Glomerular endothelial cell (primary cell): ENCODE data around the gene AKT1. TPM values are rescaled to one million over a fixed set of nuclear protein-coding genes. Genes with fewer than 3 reads are reported as not detected.

ENCODE experiments used
- DNase-seq: peaks from one replicate; pipeline ENCODE4 v3.0.0-alpha.2; 2011; ENCODE audit warnings: low read depth, low spot score; ENCODE audit errors: extremely low read depth
- total RNA-seq: library from RNA; depleted of rRNA; stranded (reverse); fragments of >200 nt; gene quantifications from 2 replicates; pipeline ENCODE4 v1.2.3, GENCODE V29; 2015

AKT1 gene
- total RNA-seq, 1 donor from 2014 or later, result 143 TPM

DNA sequence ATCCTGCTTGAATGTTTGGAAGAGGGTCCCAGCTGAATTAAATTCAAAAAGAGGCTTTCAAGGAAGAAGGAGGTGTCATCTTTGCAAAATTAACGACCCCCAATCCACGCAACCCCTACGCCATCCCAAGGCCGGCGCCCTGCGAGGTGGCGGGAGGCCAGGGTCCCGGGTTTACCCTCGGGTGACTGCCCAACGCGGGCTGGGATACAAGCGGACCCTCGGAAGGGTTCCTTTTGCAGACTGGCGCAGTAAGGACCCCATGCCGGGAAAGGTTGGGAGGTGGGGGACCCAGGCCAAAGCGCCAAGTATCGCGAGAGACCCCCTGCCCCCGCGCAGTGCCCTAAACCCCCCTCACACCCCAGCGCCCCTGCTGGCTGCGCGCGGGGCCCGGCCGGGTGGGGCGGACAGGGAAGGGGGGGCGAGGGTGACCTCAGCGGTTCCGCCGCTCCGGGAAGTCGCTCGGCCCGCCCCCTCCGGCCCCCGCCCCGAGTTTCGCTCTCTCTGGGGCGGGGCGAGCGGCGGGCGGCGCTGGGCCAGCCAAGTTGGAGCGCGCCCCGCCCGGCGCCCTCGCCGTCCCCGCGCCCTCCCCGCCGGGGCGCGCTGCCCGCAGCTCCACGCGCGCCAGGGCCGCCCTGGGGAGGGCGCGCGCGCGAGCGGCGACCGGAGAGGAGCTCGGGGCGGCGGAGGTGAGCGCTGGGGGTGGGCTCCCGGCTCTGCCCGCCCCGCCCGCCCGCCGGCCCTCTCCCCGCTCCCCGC, 4.6 kb upstream of the AKT1 start:
- no peak for DNase-seq

DNA sequence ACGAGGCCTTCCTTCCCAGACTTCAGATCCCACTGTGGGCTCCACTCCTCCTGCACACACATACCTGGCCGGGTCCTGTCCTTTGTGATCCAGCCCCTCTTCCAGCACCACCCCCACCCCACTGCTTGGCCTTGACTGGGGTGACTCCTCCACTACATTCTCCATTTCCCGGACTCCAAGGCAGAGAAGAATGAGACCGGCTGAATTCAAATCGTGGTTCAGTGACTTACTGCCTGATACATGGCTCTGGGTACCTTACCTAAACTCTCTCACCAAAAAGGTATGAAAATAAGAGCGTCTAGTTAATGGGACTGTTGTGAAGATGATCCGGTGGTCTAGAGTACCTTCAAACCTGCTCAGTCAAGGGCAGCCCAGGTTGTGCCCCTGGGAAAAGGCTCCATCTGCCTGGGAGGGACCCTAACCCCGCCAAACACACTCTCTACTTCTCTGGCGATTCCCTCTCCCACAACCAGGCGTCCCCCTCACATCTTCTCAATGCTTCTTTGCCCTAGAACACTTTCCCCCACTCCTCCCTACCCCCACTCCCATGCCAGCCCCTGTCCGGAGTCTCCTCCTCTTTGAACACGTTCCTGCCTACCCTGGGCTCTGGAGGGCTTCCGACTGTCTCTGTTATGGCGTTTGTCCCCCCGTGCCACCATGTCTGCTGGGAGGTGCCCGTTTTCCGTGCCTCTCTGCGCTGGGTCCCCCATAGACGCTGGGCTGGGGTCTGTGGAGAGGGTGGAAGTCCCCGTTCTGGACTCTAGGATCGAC, 3.9 kb upstream of the AKT1 start:
- DNase-seq, result no peak

GRCh38 chr14:104798300-104799243, 3.0 kb upstream of the AKT1 start:
- no peak for DNase-seq

GRCh38 chr14:104797115-104798044, 1.8 kb upstream of the AKT1 start:
- no peak for DNase-seq

GRCh38 chr14:104796687-104797081, 1.1 kb upstream of the AKT1 start:
- no peak for DNase-seq

DNA sequence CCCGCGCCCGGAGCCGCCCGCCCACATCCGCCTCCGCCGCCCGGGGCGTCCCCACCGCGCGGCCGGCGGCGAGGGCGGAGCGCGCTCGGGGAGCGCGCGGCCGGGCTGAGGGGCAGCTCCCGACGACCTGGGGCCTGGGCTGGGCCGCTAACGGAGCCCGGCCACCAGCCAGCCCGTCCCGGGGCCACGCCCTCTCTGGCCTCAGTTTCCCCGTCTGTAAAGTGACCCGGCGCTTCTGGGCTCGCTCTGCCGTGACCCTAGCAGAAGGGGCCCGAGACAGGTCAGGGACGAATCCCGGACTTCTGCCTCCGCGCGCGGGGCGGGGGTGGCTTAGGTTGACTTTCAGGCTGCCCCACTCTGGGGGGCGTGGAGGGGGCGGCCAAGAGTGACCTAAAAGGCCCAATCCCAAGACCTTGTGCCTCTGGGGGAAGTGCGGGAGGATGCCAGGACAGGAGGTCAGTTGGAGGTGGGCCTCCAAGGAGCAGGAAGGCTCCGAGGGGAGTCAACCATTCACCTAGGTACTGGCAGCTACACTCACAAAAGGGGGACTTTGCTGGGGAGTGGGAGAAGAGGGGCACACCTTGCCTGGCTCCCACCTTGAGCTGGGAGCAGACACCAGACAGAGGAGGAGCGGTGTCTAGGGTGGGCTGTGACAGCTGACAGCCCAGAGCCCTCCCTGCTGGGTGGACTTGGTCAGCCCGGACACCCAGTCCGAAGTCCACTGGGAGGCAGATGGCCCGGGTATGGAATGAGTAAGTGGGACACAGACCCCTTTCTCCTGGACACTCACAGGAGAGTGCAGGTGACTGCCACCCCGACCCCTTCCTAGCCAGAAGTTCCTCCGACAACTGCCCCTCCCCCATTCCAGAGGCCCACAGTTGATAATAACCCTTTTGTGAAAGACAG, 486 bp upstream of the AKT1 start:
- DNase-seq, result no peak

DNA sequence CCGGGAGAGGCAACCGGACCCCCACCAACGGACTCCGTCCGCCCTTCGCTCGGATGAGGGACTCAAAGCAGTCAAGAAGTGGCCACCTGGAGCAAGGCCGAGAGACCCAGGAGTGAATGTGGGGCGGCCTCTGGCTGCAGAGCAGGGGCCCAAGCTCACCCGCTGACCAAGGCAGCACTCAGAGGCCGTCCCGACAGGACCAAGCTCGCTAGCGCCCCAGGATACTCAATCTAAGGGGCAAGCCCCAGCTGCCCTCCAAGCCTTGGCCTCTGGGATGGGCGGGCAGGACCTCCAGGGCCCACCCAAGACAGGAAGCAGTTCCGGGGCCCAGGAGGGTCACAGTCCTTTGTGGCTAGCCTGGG, 936 bp downstream of the AKT1 start:
- no peak for DNase-seq

DNA sequence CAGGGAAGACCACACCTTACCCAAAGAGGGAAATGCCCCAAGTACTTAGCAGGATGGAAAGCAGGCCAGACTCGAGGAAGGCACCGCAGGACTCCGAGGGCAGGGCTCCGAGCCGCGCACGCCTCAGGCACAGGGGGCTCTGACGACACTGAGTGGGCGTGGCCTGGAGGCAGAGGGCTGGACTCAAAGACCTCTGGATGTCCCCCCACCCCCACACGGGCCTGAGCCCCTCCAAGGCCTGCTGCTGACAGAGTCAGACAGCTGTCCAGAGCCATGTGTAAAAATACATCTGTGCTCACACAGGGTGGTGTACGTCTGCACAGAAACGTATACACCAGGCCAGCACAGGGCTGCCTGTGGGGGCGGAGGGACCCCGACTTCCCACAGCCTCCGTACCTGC, 1.4 kb downstream of the AKT1 start:
- no peak for DNase-seq

GRCh38 chr14:104793703-104793959, 1.9 kb downstream of the AKT1 start:
- no peak for DNase-seq

DNA sequence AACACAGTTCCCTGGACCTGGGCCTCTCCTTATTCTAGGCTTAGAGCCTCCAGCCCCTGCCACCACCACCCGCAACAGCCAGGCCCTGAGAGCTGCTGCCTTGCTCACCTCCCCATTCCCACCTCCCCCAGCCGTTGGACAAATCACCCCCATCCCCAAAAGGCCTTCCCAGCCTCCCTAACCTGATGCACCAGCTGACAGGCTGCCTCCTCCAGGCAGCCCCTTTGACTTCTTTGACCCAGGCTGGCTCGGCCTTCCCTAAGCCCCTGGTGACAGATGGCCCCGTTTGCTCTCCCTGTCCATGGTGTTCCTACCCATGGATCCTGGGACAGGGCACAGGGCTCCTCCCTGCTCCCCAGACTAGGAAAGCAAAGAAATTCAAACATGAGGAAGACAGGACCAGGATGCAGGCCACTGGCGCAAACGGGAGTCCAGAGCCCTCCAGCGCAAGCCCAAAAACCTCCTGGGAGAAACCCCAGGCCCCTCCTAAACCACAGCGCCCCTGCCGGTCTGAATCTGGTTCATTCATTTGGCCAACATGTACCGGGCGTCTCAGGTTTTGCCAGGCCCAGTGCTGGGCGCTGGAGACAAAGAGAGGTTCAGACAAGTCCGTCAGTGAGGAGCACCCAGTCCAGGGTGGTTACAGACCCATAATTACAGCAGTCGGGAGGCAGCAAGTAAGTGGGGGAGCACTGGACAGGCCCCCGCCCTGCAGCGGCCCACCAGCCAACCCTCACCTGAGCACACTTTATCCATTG, 2.4 kb downstream of the AKT1 start:
- DNase-seq, result no peak

- no peak for DNase-seq
Observed at GRCh38 chr14:104792101-104792884, 3.3 kb downstream of the AKT1 start.

DNA sequence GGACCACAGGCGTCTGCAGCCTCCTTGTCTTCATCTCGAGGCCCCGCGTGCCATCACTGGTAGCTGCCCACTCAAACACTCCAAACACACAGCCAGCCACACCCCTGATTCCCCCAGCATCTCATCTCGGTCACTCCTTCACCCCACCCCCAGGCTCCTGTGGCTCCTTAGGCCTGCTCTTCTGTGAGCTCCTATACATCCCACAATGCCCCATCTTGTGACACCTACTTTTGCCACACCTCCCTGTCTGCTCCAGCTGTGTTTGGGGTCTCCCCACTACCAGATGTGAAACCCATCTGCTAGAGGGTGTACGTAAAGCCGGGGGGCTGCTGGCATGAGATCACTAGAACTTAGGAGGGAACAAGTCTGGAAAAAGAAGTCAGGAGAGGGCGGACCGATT, 4.1 kb downstream of the AKT1 start:
- DNase-seq, result no peak

DNA sequence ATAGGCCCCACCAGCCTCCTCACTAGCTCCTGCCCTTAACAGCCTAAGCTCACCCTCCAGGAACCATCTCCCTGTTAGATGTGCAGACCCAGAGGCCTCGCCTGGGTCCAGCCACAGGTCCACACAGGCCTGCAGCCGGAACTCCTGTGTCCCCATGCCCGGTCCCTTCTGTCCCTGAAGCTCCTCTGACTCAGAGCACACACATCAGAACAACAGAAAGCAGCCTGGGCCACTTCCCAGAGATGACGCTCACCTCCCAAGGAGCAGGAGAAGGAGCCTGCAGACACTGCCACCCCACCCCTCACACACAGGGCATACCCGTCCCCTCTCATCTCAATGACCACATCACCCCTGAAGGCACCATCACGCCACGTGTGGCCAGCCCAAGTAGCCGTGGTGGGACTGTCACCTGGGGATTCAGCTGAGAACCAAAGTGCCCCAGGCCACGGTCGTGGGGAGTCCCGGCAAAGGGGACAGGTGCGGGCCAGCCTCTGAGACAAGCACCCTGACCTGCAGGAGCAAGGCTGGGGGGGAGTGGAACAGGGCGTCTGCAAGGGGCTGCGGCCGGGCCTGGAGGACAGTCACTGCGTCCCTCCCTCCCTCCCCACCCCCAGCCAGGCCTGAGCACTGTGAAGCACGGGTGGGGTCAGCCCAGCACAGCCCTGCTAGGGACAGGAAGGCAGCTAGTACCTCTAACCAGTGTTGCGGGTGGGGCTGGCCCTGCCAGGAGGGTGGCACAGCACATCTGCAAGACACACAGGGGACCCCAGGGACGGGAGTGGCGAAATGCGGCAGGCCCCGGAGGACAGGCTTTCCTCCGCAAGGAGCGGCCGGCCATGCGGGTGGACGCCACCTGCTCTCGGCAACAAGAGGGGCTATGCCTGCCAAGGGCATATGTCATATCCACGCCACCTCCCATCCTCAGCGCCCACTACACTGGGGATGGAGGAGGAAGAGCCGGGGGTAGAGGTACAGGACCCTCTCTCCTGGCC, 5.5 kb downstream of the AKT1 start:
- DNase-seq, result no peak

GRCh38 chr14:104788873-104789663, 6.5 kb downstream of the AKT1 start:
- DNase-seq, result no peak

DNA sequence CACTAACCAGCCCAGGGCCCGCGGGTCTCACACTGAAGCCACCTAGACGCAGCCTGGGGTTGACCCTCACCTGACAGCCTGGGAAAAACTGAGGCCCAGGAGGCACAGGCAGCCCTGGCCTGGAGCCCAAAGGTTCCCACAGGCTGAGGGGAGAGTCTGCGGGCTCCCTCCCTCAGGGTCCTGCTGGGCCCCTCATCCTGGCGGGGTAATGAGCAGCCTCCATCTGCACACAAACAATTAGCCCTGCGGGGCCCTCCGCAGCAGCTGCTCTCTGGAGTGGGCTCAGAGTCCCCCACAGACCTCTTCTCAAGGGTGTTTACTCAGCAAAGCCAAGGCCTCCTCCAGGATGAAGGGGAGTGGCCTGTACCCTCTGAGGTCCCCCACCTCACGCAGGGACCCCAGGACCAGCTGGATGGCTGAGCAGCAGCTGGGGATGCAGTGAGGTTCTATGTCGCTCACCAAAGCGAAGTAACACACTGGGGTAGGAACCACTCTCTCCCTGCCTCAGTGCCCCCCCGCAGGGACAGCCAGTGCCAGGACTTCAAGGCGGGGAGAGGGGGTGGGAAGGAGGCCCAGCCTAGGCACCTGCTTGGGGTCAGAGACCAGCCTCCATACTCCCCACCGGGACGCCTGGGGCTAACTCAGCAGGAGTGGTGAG, 7.3 kb downstream of the AKT1 start:
- DNase-seq, result no peak
